Activated CD4-positive, alpha-beta T cell treated with anti-CD3 and anti-CD28 coated beads, Interleukin-10, Interleukin-2, amounts not matched to agents 100 ng/mL and 50 ng/mL, durations not matched to agents 16 hours and 8 hours (primary cell): ENCODE measurements around the gene NR1H2.
"Not testable (repeated sequence)": the region's sequence is repeated elsewhere in the genome, so short reads cannot be mapped to it uniquely, and the experiment has no call there.

Experiments
- DNase-seq: peaks from one replicate; pipeline ENCODE4 v3.0.0-alpha.2; 2020

The NR1H2 gene

GRCh38 chr19:50347089-50347581 is 29.1 kb upstream of the NR1H2 start:
- DNase-seq = peak; percentile 83

GRCh38 chr19:50349277-50350057 is 26.8 kb upstream of the NR1H2 start:
- DNase-seq = no peak

GRCh38 chr19:50352242-50352641 is 24.0 kb upstream of the NR1H2 start:
- DNase-seq = no peak

GRCh38 chr19:50353487-50353880 is 22.8 kb upstream of the NR1H2 start:
- not testable (repeated sequence) for DNase-seq

- no peak for DNase-seq
Measured at GRCh38 chr19:50356691-50357177, 19.5 kb upstream of the NR1H2 start.

- peak; percentile 90 for DNase-seq
Measured at GRCh38 chr19:50357178-50358100, 18.8 kb upstream of the NR1H2 start.

GRCh38 chr19:50358483-50359327 is 17.6 kb upstream of the NR1H2 start:
- DNase-seq = peak; percentile 85

- no peak for DNase-seq
Measured at GRCh38 chr19:50359328-50359818, 16.9 kb upstream of the NR1H2 start.

- DNase-seq = peak; percentile 57
Measured at GRCh38 chr19:50361290-50362029, 14.8 kb upstream of the NR1H2 start.

GRCh38 chr19:50362030-50362412 is 14.2 kb upstream of the NR1H2 start:
- no peak for DNase-seq

GRCh38 chr19:50362656-50363424 is 13.4 kb upstream of the NR1H2 start:
- DNase-seq = peak; percentile 88

- DNase-seq = no peak
Measured at GRCh38 chr19:50365434-50366306, 10.6 kb upstream of the NR1H2 start, which contains the start of gene NAPSA. TSS of gene NAPSA (minus strand) at chr19:50365639. CDS start at chr19:50365621, 18 bp downstream.

GRCh38 chr19:50368649-50369570 is 7.3 kb upstream of the NR1H2 start:
- peak; percentile 89 for DNase-seq

GRCh38 chr19:50371914-50372475 is 4.3 kb upstream of the NR1H2 start:
- no peak for DNase-seq

- DNase-seq = peak; percentile 52
Measured at GRCh38 chr19:50377051-50377461, 799 bp downstream of the NR1H2 start.

GRCh38 chr19:50377517-50377916 is 1.3 kb downstream of the NR1H2 start:
- no peak for DNase-seq

- no peak for DNase-seq
Measured at GRCh38 chr19:50378169-50378862, 2.1 kb downstream of the NR1H2 start.

- DNase-seq = no peak
Measured at GRCh38 chr19:50378863-50379236, 2.6 kb downstream of the NR1H2 start.
